Activated naive CD4-positive, alpha-beta T cell treated with anti-CD3 and anti-CD28 coated beads, Interleukin-2, amount 10 ng/mL, durations not matched to agents 7 days and 5 days (primary cell): ENCODE results near the gene AP1B1.

Experiments used
- CTCF ChIA-PET: fragments of 350-600 bp; sonication (Branson Sonifier 250); formaldehyde crosslinking; loops from one replicate; lab custom pipeline; 2021; ENCODE audit warnings: antibody characterized with exemption; lab: Charles Lee
- DNase-seq: peaks from one replicate; pipeline ENCODE4 v3.0.0-alpha.2; 2020
- H3K27ac Mint-ChIP-seq: one replicate; pipeline ENCODE4 v1.8.0; 2021; ENCODE audit warnings: mild to moderate bottlenecking, moderate library complexity, mixed read lengths
- H3K27me3 Mint-ChIP-seq: one replicate; pipeline ENCODE4 v1.8.0; 2021; ENCODE audit warnings: mild to moderate bottlenecking, mixed read lengths
- H3K36me3 Mint-ChIP-seq: one replicate; pipeline ENCODE4 v1.8.0; 2021; ENCODE audit warnings: mixed read lengths
- H3K4me1 Mint-ChIP-seq: one replicate; pipeline ENCODE4 v1.8.0; 2021; ENCODE audit warnings: mixed read lengths
- H3K4me3 Mint-ChIP-seq: one replicate; pipeline ENCODE4 v1.8.0; 2021; ENCODE audit warnings: mild to moderate bottlenecking, moderate library complexity, mixed read lengths
- H3K9me3 Mint-ChIP-seq: one replicate; pipeline ENCODE4 v1.8.0; 2021; ENCODE audit warnings: mixed read lengths

The AP1B1 gene

DNA sequence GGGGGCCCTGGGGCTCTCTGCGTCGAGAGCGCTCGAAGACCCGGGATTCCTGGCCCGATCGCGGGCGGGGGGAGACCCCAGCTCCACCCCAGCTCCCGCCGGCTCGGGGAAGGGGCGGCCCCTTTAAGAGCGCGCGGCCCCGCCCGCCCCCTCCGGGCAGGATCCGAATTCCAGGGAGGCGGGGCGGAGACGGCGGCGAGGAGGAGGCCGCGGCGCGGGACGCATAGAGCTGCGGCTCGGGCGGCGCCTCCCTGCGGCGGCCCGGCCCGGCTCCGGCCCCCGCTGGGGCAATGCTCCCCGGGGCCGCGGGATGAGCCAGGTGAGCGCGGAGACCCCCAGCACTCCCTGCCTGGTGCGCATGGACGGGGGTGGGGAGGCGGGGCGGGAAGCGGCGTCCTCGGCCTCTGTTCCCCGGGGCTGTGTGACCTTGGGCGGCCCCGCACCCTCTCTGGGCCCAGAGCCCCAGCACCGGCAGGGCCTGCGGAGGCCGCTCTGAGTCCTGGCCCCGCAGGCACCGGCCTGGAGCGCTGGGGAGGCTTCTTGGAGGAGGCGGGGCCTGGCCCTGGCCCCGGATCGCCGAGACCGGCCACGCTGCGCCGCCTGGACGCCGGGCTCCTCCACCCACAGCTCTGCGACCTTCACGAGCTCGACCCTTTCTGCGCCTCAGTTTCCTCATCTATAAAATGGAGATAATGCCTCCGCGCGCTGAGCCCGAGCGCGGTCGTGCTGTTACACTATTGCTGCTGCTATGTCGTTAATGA, 81.4 kb downstream of the AP1B1 start:
- peak; percentile 69 for DNase-seq
- Mint-ChIP-seq H3K27me3 (peaks cover 60% of the 10 kb centered on the region), H3K4me1 (peaks cover 43% of the 10 kb centered on the region)

GRCh38 chr22:29306175-29306834, 82.1 kb downstream of the AP1B1 start, which contains the start of gene GAS2L1:
TSS of gene GAS2L1 (plus strand) at chr22:29306650. CDS start at chr22:29308106, 1,456 bp downstream.
- H3K36me3 Mint-ChIP-seq: peaks cover 3% of the 10 kb centered on the region
- peak; percentile 72 for DNase-seq
- H3K27me3 Mint-ChIP-seq: peaks cover 56% of the 10 kb centered on the region
- H3K9me3 Mint-ChIP-seq: no peaks in the 10 kb centered on the region
- no peak within 1 kb of the TSS for H3K27ac Mint-ChIP-seq
- CTCF ChIA-PET: interaction anchor here (1.1 kb wide), 1 partner anchor 27 kb away, joined by 3 read pairs; no protein-coding TSS in a partner anchor
- H3K4me3 Mint-ChIP-seq: peak within 1 kb of the TSS; percentile 84
- H3K4me1 Mint-ChIP-seq: peaks cover 42% of the 10 kb centered on the region

More for the DNA sequence above, 81.4 kb downstream of the AP1B1 start:
- H3K4me3 Mint-ChIP-seq: peak overlapping the region; percentile 84
- no peaks in the 10 kb centered on the region for H3K9me3 Mint-ChIP-seq
- no peaks in the 10 kb centered on the region for H3K36me3 Mint-ChIP-seq
- CTCF ChIA-PET: interaction anchor here (1.1 kb wide), 1 partner anchor 28 kb away, joined by 3 read pairs; no protein-coding TSS in a partner anchor
- no peak overlapping the region for H3K27ac Mint-ChIP-seq

GRCh38 chr22:29305836-29306174, 82.6 kb downstream of the AP1B1 start:
- Mint-ChIP-seq H3K9me3 (no peaks in the 10 kb centered on the region), H3K27ac (no peak overlapping the region), H3K4me1 (peaks cover 37% of the 10 kb centered on the region), H3K27me3 (peaks cover 51% of the 10 kb centered on the region), H3K36me3 (peaks cover 8% of the 10 kb centered on the region), H3K4me3 (peak overlapping the region; percentile 70)
- CTCF ChIA-PET: no interaction called here
- DNase-seq: no peak

- Mint-ChIP-seq H3K9me3 (no peaks in the 10 kb centered on the region), H3K4me1 (peaks cover 15% of the 10 kb centered on the region), H3K27ac (no peak overlapping the region), H3K36me3 (peaks cover 29% of the 10 kb centered on the region), H3K27me3 (peaks cover 32% of the 10 kb centered on the region), H3K4me3 (no peak overlapping the region)
- DNase-seq: no peak
- CTCF ChIA-PET: interaction anchor here (1.3 to 2.8 kb wide), 2 partner anchors 11 to 21 kb away, joined by 3 to 12 read pairs; no protein-coding TSS in a partner anchor
These were observed 85.5 kb downstream of the AP1B1 start for GRCh38 chr22:29302681-29303465.

DNA sequence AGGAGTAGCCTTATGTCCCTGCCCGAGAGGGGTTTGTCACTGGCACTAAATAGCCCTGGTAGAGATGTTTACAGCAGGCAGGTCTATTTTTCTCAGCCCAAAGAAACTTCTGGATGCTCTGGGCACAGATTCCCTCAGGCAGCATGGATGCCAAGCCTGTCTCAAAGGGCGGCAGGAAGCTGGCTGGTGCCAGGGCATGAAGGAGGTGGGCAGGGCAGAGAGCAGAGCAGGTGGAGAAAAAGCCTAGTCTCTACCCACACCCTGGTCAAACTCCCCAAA, 86.0 kb downstream of the AP1B1 start:
- Mint-ChIP-seq H3K27ac (no peak overlapping the region), H3K9me3 (no peaks in the 10 kb centered on the region), H3K27me3 (peaks cover 27% of the 10 kb centered on the region), H3K4me3 (no peak overlapping the region), H3K36me3 (peaks cover 34% of the 10 kb centered on the region), H3K4me1 (peaks cover 10% of the 10 kb centered on the region)
- CTCF ChIA-PET: interaction anchor here (2.8 kb wide), 1 partner anchor 11 kb away, joined by 12 read pairs; no protein-coding TSS in a partner anchor
- no peak for DNase-seq

- CTCF ChIA-PET: interaction anchor here (1.2 kb wide), 1 partner anchor 11 kb away, joined by 5 read pairs; no protein-coding TSS in a partner anchor
- Mint-ChIP-seq H3K4me1 (peaks cover 9% of the 10 kb centered on the region), H3K9me3 (no peaks in the 10 kb centered on the region), H3K27me3 (peaks cover 25% of the 10 kb centered on the region), H3K4me3 (no peak overlapping the region), H3K27ac (peak overlapping the region; percentile 42), H3K36me3 (peaks cover 39% of the 10 kb centered on the region)
- no peak for DNase-seq
These were observed 86.5 kb downstream of the AP1B1 start for GRCh38 chr22:29301716-29302401.

DNA sequence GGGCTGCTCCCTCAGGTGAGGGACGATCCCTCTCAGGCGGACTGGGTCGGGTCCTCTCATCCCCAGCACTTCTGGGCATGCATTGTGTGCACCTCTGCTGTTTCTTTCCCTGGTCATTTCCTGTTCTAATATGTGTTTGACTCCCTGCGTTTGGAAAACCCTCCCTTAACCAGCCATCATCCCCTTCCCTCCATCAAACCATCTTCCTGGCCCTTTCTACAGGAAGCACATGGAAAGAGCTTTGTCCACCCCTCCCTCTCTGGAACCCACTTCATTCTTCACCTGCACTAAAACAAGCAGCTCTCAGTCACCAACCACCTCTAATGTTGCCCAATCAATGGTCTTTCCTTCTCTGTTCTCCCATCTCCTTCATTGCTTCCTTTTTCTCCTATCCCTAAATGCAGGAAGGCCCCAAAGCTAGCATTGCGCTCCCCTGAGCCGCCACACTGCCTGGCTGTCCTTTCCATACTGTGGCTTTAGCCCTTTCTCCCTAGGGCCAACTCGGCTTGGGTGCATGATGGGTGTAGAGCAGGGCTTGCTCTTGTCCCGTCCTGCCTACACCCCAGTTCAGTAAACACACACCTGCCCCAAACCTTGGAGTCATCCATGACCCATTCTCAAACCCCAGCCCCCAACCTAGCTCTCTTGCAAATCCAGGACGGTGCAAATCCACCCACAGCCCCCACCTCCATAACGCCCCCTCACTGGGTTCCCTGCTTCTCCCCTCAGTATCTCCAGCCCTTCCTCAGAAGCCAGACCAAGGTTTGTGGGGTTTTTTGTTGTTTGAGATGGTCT, 87.4 kb downstream of the AP1B1 start:
- CTCF ChIA-PET: interaction anchor here (1.2 kb wide), 1 partner anchor 12 kb away, joined by 5 read pairs; no protein-coding TSS in a partner anchor
- H3K27me3 Mint-ChIP-seq: peaks cover 17% of the 10 kb centered on the region
- H3K4me3 Mint-ChIP-seq: no peak overlapping the region
- H3K9me3 Mint-ChIP-seq: no peaks in the 10 kb centered on the region
- peak overlapping the region; percentile 38 for H3K27ac Mint-ChIP-seq
- peaks cover 2% of the 10 kb centered on the region for H3K4me1 Mint-ChIP-seq
- DNase-seq: no peak
- peaks cover 44% of the 10 kb centered on the region for H3K36me3 Mint-ChIP-seq

GRCh38 chr22:29300467-29300806, 87.9 kb downstream of the AP1B1 start:
- no peak overlapping the region for H3K27ac Mint-ChIP-seq
- no peak overlapping the region for H3K4me3 Mint-ChIP-seq
- CTCF ChIA-PET: interaction anchor here (1.2 kb wide), 1 partner anchor 13 kb away, joined by 5 read pairs; no protein-coding TSS in a partner anchor
- H3K9me3 Mint-ChIP-seq: no peaks in the 10 kb centered on the region
- DNase-seq: no peak
- H3K4me1 Mint-ChIP-seq: no peaks in the 10 kb centered on the region
- H3K27me3 Mint-ChIP-seq: peaks cover 12% of the 10 kb centered on the region
- H3K36me3 Mint-ChIP-seq: peaks cover 50% of the 10 kb centered on the region

DNA sequence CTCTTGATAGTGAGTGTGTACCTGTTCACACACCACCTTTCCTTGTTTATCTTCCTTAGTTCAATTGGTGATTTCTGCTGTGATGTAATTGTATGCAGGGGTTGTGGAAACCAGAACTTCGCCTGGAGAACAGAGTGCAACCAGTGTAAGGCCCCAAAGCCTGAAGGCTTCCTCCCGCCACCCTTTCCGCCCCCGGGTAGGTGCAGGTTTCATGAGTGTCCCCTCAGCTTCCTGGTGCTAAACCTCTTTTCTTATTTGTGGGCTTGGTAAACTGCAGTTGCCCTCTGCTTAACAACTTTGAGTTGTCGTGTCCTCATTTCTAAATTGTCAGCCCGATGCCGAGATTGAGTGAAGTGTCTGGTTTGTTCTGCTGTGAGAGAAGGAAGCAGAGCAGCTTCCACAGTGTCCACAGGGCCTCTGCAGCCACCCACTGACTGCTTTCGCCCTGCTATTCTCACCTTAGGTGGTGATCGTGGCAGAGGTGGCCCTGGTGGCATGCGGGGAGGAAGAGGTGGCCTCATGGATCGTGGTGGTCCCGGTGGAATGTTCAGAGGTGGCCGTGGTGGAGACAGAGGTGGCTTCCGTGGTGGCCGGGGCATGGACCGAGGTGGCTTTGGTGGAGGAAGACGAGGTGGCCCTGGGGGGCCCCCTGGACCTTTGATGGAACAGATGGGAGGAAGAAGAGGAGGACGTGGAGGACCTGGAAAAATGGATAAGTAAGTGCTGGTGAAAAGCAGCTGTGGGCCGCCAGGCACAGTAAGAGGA, 89.1 kb downstream of the AP1B1 start:
- peak overlapping the region; percentile 65 for H3K27ac Mint-ChIP-seq
- H3K27me3 Mint-ChIP-seq: peaks cover under 1% of the 10 kb centered on the region
- no peak for DNase-seq
- no peaks in the 10 kb centered on the region for H3K9me3 Mint-ChIP-seq
- no peaks in the 10 kb centered on the region for H3K4me1 Mint-ChIP-seq
- peaks cover 55% of the 10 kb centered on the region for H3K36me3 Mint-ChIP-seq
- H3K4me3 Mint-ChIP-seq: no peak overlapping the region
- CTCF ChIA-PET: no interaction called here

GRCh38 chr22:29298641-29299040, 89.7 kb downstream of the AP1B1 start:
- peaks cover 62% of the 10 kb centered on the region for H3K36me3 Mint-ChIP-seq
- CTCF ChIA-PET: no interaction called here

GRCh38 chr22:29292379-29292778, 96.0 kb downstream of the AP1B1 start:
- Mint-ChIP-seq H3K4me3 (no peak overlapping the region), H3K27ac (no peak overlapping the region), H3K36me3 (peaks cover 80% of the 10 kb centered on the region), H3K9me3 (no peaks in the 10 kb centered on the region), H3K27me3 (no peaks in the 10 kb centered on the region), H3K4me1 (no peaks in the 10 kb centered on the region)
- CTCF ChIA-PET: no interaction called here
- DNase-seq: no peak

More at GRCh38 chr22:29298641-29299040, 89.7 kb downstream of the AP1B1 start:
- Mint-ChIP-seq H3K4me3 (no peak overlapping the region), H3K27me3 (no peaks in the 10 kb centered on the region), H3K4me1 (no peaks in the 10 kb centered on the region), H3K9me3 (no peaks in the 10 kb centered on the region), H3K27ac (no peak overlapping the region)
- no peak for DNase-seq

GRCh38 chr22:29291215-29291614, 97.2 kb downstream of the AP1B1 start:
- Mint-ChIP-seq H3K27me3 (no peaks in the 10 kb centered on the region), H3K9me3 (no peaks in the 10 kb centered on the region), H3K36me3 (peaks cover 82% of the 10 kb centered on the region), H3K27ac (no peak overlapping the region), H3K4me1 (no peaks in the 10 kb centered on the region), H3K4me3 (no peak overlapping the region)
- no peak for DNase-seq
- CTCF ChIA-PET: no interaction called here
